Hepatocyte (in vitro differentiated cells): ENCODE measurements around the gene CYP1A2. TPM values are rescaled to one million over a fixed set of nuclear protein-coding genes. Genes with fewer than 3 reads are reported as not detected.

ENCODE experiments used
- DNase-seq: peaks from one replicate; pipeline ENCODE4 v3.0.0-alpha.2; 2016; ENCODE audit warnings: low spot score
- H2AFZ ChIP-seq: fragments of 200-600 bp; sonication (generic); 2 replicates; pipeline ENCODE4 v1.6.0; 2016; ENCODE audit warnings: antibody characterized with exemption, mild to moderate bottlenecking
- H3K27ac ChIP-seq: fragments of 200-600 bp; sonication (generic); 2 replicates; pipeline ENCODE4 v1.5.1; 2016; ENCODE audit warnings: mild to moderate bottlenecking
- H3K27me3 ChIP-seq: fragments of 200-600 bp; sonication (generic); 2 replicates; pipeline ENCODE4 v1.6.1; 2016
- H3K36me3 ChIP-seq: fragments of 200-600 bp; sonication (generic); replicated peaks from 2 replicates; pipeline ENCODE4 v1.5.1; 2016; ENCODE audit warnings: low read depth; ENCODE audit not compliant: insufficient read depth
- H3K4me1 ChIP-seq: fragments of 200-600 bp; sonication (generic); 2 replicates; pipeline ENCODE4 v1.5.1; 2016; ENCODE audit warnings: mild to moderate bottlenecking, moderate library complexity; ENCODE audit not compliant: insufficient read depth
- H3K4me2 ChIP-seq: fragments of 200-600 bp; sonication (generic); 2 replicates; pipeline ENCODE4 v1.6.0; 2016
- H3K4me3 ChIP-seq: fragments of 200-600 bp; sonication (generic); 2 replicates; pipeline ENCODE4 v1.5.1; 2016; ENCODE audit warnings: mild to moderate bottlenecking
- H3K79me2 ChIP-seq: fragments of 200-600 bp; sonication (generic); 2 replicates; pipeline ENCODE4 v1.6.0; 2017; ENCODE audit warnings: mild to moderate bottlenecking
- H3K9me2 ChIP-seq: fragments of 200-600 bp; sonication (generic); replicated peaks from 2 replicates; pipeline ENCODE4 v1.6.0; 2017; ENCODE audit warnings: mild to moderate bottlenecking; ENCODE audit not compliant: insufficient read depth
- H3K9me3 ChIP-seq: fragments of 200-600 bp; sonication (generic); 2 replicates; pipeline ENCODE4 v1.5.1; 2016; ENCODE audit warnings: low read depth, mild to moderate bottlenecking
- H4K20me1 ChIP-seq: fragments of 200-600 bp; sonication (generic); 2 replicates; pipeline ENCODE4 v1.6.0; 2016; ENCODE audit warnings: mild to moderate bottlenecking; ENCODE audit not compliant: insufficient read depth, poor library complexity, severe bottlenecking
- CTCF ChIP-seq: fragments of 200-600 bp; sonication (generic); IDR thresholded peaks from 2 replicates; pipeline ENCODE4 v1.5.1; 2016; ENCODE audit warnings: antibody characterized with exemption, mild to moderate bottlenecking; ENCODE audit not compliant: poor library complexity
- EZH2 ChIP-seq: fragments of 200-600 bp; sonication (generic); IDR thresholded peaks from 2 replicates; pipeline ENCODE4 v1.6.1; 2016; ENCODE audit warnings: antibody characterized with exemption, mild to moderate bottlenecking, borderline replicate concordance
- EZH2phosphoT487 ChIP-seq: fragments of 200-600 bp; sonication (generic); IDR thresholded peaks from one replicate; pipeline ENCODE4 v1.6.1; 2018; ENCODE audit warnings: antibody characterized with exemption, mild to moderate bottlenecking, low read depth, moderate library complexity; ENCODE audit not compliant: unreplicated experiment, severe bottlenecking
- WGBS: methylation state at CpG from one replicate; pipeline ENCODE4 v1.1.6; 2016; ENCODE audit warnings: low lambda C conversion rate; ENCODE audit errors: missing lambda C conversion rate; 5-methylcytosine and 5-hydroxymethylcytosine counted together
- polyA plus RNA-seq: library from polyadenylated mRNA; unstranded; fragments of >200 nt; fragmentation: Nextera tagmentation; extraction: Ambion mirVana; gene quantifications from 2 replicates; pipeline ENCODE4 v1.2.1, GENCODE V29; 2016
- total RNA-seq: library from RNA; depleted of rRNA; stranded (reverse); fragments of >200 nt; gene quantifications from 2 replicates; pipeline ENCODE4 v1.2.3, GENCODE V29; 2014

CYP1A2 gene
- total and polyA plus RNA-seq, 2 experiments from 2014 or later: 0.17 TPM; not detected in 1

GRCh38 chr15:74710319-74711094 is 38.1 kb upstream of the CYP1A2 start:
- H3K4me3 ChIP-seq: no peak overlapping the region
- no peaks in the 10 kb centered on the region for H3K36me3 ChIP-seq
- peaks cover 6% of the 10 kb centered on the region for H3K27me3 ChIP-seq
- TF ChIP-seq CTCF (no peak), EZH2 (no peak), EZH2phosphoT487 (no peak)
- H3K79me2 ChIP-seq: no peaks in the 10 kb centered on the region
- no peak overlapping the region for H3K4me2 ChIP-seq
- 52% methylated on average over 3 of the region's 3 CpGs for WGBS
- no peaks in the 10 kb centered on the region for H3K9me3 ChIP-seq
- no peaks in the 10 kb centered on the region for H3K9me2 ChIP-seq
- no peaks in the 10 kb centered on the region for H4K20me1 ChIP-seq
- no peak overlapping the region for H3K27ac ChIP-seq
- no peak overlapping the region for H2AFZ ChIP-seq
- no peak for DNase-seq
- no peaks in the 10 kb centered on the region for H3K4me1 ChIP-seq

DNA sequence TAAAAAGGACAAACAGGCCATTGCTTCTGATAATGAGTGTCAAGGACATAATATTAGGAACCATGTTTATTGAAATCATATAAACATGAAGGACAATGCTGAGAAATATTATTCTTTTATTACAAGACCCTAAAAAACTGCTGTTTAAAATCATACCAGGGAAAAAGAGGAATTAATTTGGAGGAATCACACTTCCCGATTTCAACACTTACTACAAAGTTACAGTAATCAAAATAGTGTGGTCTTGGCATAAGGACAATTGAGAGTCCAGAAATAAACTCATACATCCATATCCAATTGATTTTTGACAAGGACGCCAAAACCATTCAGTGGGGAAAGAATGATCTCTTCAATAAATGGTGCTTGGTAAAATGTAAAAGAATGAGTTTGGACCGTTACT is 36.3 kb upstream of the CYP1A2 start:
- no peaks in the 10 kb centered on the region for H3K36me3 ChIP-seq
- H3K9me3 ChIP-seq: no peaks in the 10 kb centered on the region
- TF ChIP-seq EZH2phosphoT487 (no peak), EZH2 (no peak)
- H3K27ac ChIP-seq: no peak overlapping the region
- H3K4me3 ChIP-seq: no peak overlapping the region
- no peak overlapping the region for H2AFZ ChIP-seq
- no peaks in the 10 kb centered on the region for H4K20me1 ChIP-seq
- H3K4me1 ChIP-seq: no peaks in the 10 kb centered on the region
- H3K27me3 ChIP-seq: peaks cover 6% of the 10 kb centered on the region
- no peak for DNase-seq
- no peaks in the 10 kb centered on the region for H3K9me2 ChIP-seq
- no peak overlapping the region for H3K4me2 ChIP-seq
- WGBS: 85% methylated on average over 3 of the region's 3 CpGs
- H3K79me2 ChIP-seq: no peaks in the 10 kb centered on the region

DNA sequence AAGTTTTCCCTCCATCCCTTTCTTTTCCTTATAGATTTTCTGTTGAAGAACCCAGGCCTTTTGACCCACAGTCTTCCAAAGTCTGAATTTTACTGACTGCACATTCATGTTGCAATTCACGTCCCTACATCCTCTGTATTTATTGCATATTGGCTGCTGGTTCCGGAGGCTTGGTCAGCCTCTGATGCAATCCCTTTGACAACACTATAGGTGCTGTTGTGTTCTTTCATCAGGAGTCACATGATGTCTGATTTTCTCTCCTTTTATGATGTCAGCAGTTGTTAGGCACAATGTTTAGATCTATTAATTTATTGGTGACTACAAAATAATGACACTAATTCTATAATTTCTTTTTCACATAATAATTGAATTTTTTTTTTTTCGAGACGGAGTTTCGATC is 32.0 kb upstream of the CYP1A2 start:
- Histone ChIP-seq H3K79me2 (no peaks in the 10 kb centered on the region), H3K4me2 (no peak overlapping the region), H3K27me3 (no peaks in the 10 kb centered on the region), H3K27ac (no peak overlapping the region), H2AFZ (no peak overlapping the region), H3K4me3 (no peak overlapping the region), H3K9me2 (no peaks in the 10 kb centered on the region), H3K36me3 (no peaks in the 10 kb centered on the region), H3K4me1 (no peaks in the 10 kb centered on the region), H3K9me3 (no peaks in the 10 kb centered on the region), H4K20me1 (no peaks in the 10 kb centered on the region)
- no peak for TF ChIP-seq EZH2phosphoT487
- 86% methylated on average over 5 of the region's 5 CpGs for WGBS
- no peak for DNase-seq

- H3K27ac ChIP-seq: no peak overlapping the region
- H3K9me3 ChIP-seq: no peaks in the 10 kb centered on the region
- H3K36me3 ChIP-seq: no peaks in the 10 kb centered on the region
- WGBS: 92% methylated on average over 13 of the region's 13 CpGs
- H3K4me3 ChIP-seq: no peak overlapping the region
- no peak overlapping the region for H3K4me2 ChIP-seq
- no peak for TF ChIP-seq CTCF
- TF ChIP-seq EZH2phosphoT487: no peak
- TF ChIP-seq EZH2: no peak
- peaks cover 7% of the 10 kb centered on the region for H3K4me1 ChIP-seq
- no peak overlapping the region for H2AFZ ChIP-seq
- no peaks in the 10 kb centered on the region for H3K9me2 ChIP-seq
- no peak for DNase-seq
- no peaks in the 10 kb centered on the region for H3K79me2 ChIP-seq
- H4K20me1 ChIP-seq: no peaks in the 10 kb centered on the region
- peaks cover 8% of the 10 kb centered on the region for H3K27me3 ChIP-seq
These were observed 26.1 kb upstream of the CYP1A2 start for GRCh38 chr15:74722591-74722990.
